ENCODE measurements around the gene GMEB2.
"Not testable (repeated sequence)": the region's sequence is repeated elsewhere in the genome, so short reads cannot be mapped to it uniquely, and the experiment has no call there.

Gene GMEB2

DNA sequence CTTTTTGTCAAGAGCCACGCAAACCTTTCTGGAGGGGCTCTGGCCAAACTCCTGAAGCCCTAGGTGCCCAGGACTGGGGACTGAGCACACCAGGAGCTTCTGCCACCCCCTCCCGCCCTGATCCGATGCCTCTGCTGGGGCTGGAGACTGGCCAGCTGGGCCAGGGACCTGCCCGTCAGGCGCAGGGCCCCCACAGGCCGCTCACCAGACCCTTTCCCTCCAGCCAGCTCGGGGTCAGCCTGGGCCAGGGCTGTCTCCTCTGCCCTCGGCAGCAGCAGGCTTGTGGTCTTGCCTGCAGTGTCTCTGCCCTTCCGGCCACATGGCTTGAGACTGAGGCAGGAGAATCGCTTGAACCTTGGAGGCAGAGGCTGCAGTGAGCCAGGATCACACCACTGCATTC is 45.8 kb upstream of the GMEB2 start:
- Histone ChIP-seq H3K79me2 (ENCODE audit: low read length) (no peaks in the 10 kb centered on the region), H3K36me3 (replicated peaks; ENCODE audit: insufficient read depth, low read length) (no peaks in the 10 kb centered on the region)

DNA sequence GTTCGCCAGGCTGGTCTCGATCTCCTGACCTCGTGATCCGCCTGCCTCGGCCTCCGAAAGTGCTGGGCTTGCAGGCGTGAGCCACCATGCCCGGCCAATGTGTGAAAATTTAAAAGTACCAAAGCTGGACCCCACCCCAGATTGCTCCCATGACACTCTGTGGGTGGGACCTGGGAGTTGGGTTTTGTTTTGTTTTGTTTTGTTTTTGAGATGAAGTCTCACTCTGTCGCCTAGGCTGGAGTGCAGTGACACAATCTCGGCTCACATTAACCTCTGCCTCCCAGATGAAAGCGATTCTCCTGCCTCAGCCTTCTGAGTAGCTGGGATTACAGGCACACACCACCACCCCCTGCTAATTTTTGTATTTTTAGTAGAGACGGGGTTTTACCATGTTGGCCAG is 44.8 kb upstream of the GMEB2 start:
- H3K9me3 ChIP-seq (replicated peaks; ENCODE audit: insufficient read depth, low read length); H4K20me1 ChIP-seq (ENCODE audit: insufficient read depth, low read length); H3K4me1 ChIP-seq (ENCODE audit: low read length); H3F3A ChIP-seq (ENCODE audit: insufficient read depth, low read length); DNase-seq; H3K79me2 ChIP-seq (ENCODE audit: low read length); H3K9ac ChIP-seq (ENCODE audit: low read length); H3K36me3 ChIP-seq (replicated peaks; ENCODE audit: insufficient read depth, low read length); H3K4me3 ChIP-seq (ENCODE audit: low read length); H3K27ac ChIP-seq (ENCODE audit: low read length); H2AFZ ChIP-seq (ENCODE audit: low read length); H3K4me2 ChIP-seq (ENCODE audit: low read depth, low read length); H3K27me3 ChIP-seq (replicated peaks; ENCODE audit: insufficient read depth, low read length); H3K9me2 ChIP-seq (replicated peaks; ENCODE audit: insufficient read depth, low read length): not testable (repeated sequence)

More for the DNA sequence above, 45.8 kb upstream of the GMEB2 start:
- no peak overlapping the region for H3K27ac ChIP-seq (ENCODE audit: low read length)
- H2AFZ ChIP-seq (ENCODE audit: low read length) = no peak overlapping the region
- H4K20me1 ChIP-seq (ENCODE audit: insufficient read depth, low read length) = no peaks in the 10 kb centered on the region
- H3K4me2 ChIP-seq (ENCODE audit: low read depth, low read length) = no peak overlapping the region
- no peak for DNase-seq
- no peaks in the 10 kb centered on the region for H3K9me2 ChIP-seq (replicated peaks; ENCODE audit: insufficient read depth, low read length)
- TF ChIP-seq EZH2phosphoT487 (IDR thresholded peaks at IDR 0.05; ENCODE audit: low read length) = no peak
- no peak for TF ChIP-seq EZH2 (optimal IDR thresholded peaks at IDR 0.05; ENCODE audit: low read depth, low read length)
- TF ChIP-seq, protein P1, sequence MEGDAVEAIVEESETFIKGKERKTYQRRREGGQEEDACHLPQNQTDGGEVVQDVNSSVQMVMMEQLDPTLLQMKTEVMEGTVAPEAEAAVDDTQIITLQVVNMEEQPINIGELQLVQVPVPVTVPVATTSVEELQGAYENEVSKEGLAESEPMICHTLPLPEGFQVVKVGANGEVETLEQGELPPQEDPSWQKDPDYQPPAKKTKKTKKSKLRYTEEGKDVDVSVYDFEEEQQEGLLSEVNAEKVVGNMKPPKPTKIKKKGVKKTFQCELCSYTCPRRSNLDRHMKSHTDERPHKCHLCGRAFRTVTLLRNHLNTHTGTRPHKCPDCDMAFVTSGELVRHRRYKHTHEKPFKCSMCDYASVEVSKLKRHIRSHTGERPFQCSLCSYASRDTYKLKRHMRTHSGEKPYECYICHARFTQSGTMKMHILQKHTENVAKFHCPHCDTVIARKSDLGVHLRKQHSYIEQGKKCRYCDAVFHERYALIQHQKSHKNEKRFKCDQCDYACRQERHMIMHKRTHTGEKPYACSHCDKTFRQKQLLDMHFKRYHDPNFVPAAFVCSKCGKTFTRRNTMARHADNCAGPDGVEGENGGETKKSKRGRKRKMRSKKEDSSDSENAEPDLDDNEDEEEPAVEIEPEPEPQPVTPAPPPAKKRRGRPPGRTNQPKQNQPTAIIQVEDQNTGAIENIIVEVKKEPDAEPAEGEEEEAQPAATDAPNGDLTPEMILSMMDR (IDR thresholded peaks at IDR 0.05; ENCODE audit: low read length) = no peak
- H3K9ac ChIP-seq (ENCODE audit: low read length) = no peak overlapping the region
- H3K27me3 ChIP-seq (replicated peaks; ENCODE audit: insufficient read depth, low read length) = no peaks in the 10 kb centered on the region
- no peaks in the 10 kb centered on the region for H3F3A ChIP-seq (ENCODE audit: insufficient read depth, low read length)
- no peak overlapping the region for H3K4me3 ChIP-seq (ENCODE audit: low read length)
- H3K9me3 ChIP-seq (replicated peaks; ENCODE audit: insufficient read depth, low read length) = no peaks in the 10 kb centered on the region
- no peaks in the 10 kb centered on the region for H3K4me1 ChIP-seq (ENCODE audit: low read length)

DNA sequence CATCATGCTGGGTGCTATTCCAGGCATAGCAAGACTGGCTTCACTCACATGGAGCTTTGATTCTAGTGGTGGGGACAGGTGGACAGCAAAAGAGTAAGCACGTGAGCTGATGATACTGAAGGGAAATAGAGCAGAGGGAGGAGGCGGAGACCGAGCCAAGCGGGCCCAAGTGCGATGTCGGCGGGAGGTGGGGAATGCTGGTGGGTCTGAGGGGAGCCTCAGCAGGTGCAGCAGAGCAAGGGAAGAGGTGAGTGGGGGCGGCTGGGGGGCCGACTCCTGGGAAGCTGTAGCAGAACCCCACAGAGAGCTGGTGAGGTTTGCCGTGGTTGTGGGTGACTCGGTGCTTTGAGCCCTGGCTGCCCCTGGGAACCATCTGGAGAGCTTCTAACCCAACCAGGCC is 41.5 kb upstream of the GMEB2 start:
- TF ChIP-seq EZH2 (optimal IDR thresholded peaks at IDR 0.05; ENCODE audit: low read depth, low read length) = no peak
- no peak for TF ChIP-seq EZH2phosphoT487 (IDR thresholded peaks at IDR 0.05; ENCODE audit: low read length)
- TF ChIP-seq, protein P1 (IDR thresholded peaks at IDR 0.05; ENCODE audit: low read length) = no peak
- Histone ChIP-seq H3K4me1 (ENCODE audit: low read length) (no peaks in the 10 kb centered on the region), H3K9me3 (replicated peaks; ENCODE audit: insufficient read depth, low read length) (no peaks in the 10 kb centered on the region), H3K9ac (ENCODE audit: low read length) (no peak overlapping the region), H3K27me3 (replicated peaks; ENCODE audit: insufficient read depth, low read length) (no peaks in the 10 kb centered on the region), H3K4me3 (ENCODE audit: low read length) (no peak overlapping the region), H3K4me2 (ENCODE audit: low read depth, low read length) (no peak overlapping the region), H3K9me2 (replicated peaks; ENCODE audit: insufficient read depth, low read length) (no peaks in the 10 kb centered on the region), H3K27ac (ENCODE audit: low read length) (no peak overlapping the region), H3K79me2 (ENCODE audit: low read length) (no peaks in the 10 kb centered on the region), H2AFZ (ENCODE audit: low read length) (no peak overlapping the region), H3K36me3 (replicated peaks; ENCODE audit: insufficient read depth, low read length) (no peaks in the 10 kb centered on the region; the same call in 1 of the 2 replicates), H3F3A (ENCODE audit: insufficient read depth, low read length) (no peaks in the 10 kb centered on the region), H4K20me1 (ENCODE audit: insufficient read depth, low read length) (no peaks in the 10 kb centered on the region)
- no peak for DNase-seq

DNA sequence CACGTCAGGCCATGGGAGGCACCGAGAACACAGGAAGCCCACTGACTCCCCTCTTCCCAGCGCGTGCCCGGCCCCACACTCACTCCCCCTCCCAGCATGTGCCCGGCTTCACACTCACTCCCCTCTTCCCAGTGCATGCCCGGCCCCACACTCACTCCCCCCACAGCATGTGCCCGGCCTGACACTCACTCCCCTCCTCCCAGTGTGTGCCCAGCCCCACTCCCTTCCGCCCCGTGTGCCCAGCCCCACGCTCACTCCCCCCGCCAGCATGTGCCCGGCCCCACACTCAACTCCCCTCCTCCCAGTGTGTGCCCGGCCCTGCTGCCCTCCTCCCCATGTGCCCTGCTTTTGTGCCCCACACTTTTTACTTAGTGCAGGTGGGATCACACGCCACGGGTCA is 41.0 kb upstream of the GMEB2 start:
- Histone ChIP-seq H3K79me2 (ENCODE audit: low read length) (no peaks in the 10 kb centered on the region), H2AFZ (ENCODE audit: low read length) (no peak overlapping the region), H3K4me1 (ENCODE audit: low read length) (no peaks in the 10 kb centered on the region), H3K36me3 (replicated peaks; ENCODE audit: insufficient read depth, low read length) (no peaks in the 10 kb centered on the region; the same call in 1 of the 2 replicates), H3K4me3 (ENCODE audit: low read length) (no peak overlapping the region), H3K4me2 (ENCODE audit: low read depth, low read length) (no peak overlapping the region), H3K9me2 (replicated peaks; ENCODE audit: insufficient read depth, low read length) (no peaks in the 10 kb centered on the region), H3K27ac (ENCODE audit: low read length) (no peak overlapping the region), H3F3A (ENCODE audit: insufficient read depth, low read length) (no peaks in the 10 kb centered on the region), H4K20me1 (ENCODE audit: insufficient read depth, low read length) (no peaks in the 10 kb centered on the region), H3K9me3 (replicated peaks; ENCODE audit: insufficient read depth, low read length) (no peaks in the 10 kb centered on the region), H3K9ac (ENCODE audit: low read length) (no peak overlapping the region), H3K27me3 (replicated peaks; ENCODE audit: insufficient read depth, low read length) (no peaks in the 10 kb centered on the region)
- DNase-seq = no peak
- TF ChIP-seq, protein P1 (IDR thresholded peaks at IDR 0.05; ENCODE audit: low read length) = no peak
- TF ChIP-seq EZH2 (optimal IDR thresholded peaks at IDR 0.05; ENCODE audit: low read depth, low read length) = no peak
- no peak for TF ChIP-seq EZH2phosphoT487 (IDR thresholded peaks at IDR 0.05; ENCODE audit: low read length)
